ENCODE data around the gene AP2B1.

The AP2B1 gene

DNA sequence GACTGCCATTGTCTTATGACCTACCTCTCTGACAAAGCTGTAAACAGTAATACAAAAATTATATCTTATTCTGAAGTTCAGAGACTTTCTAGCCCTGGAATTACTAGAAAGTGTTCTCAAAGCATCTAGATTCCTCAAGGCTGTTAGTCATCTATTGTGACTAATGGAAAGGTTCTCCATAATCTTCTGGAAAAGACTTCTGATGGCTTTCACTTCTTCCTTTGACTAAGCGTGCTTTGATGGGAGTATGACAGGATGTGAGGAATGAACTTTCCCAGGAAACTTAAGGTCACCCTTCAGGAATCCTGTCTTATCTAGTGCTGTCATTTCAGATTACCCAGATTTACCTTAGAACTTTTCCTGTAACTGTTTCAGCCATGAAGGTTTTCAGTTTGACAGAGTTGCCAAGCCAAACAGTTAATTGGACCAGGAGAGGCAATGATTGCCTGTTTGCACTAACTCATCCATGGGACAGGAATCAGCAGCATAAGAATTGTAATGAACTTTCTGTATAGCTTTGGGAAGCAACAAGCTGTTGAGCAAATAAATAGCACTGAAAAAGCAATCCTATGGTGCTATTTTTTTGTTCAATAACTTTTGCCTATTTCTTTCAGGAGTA is 43.5 kb downstream of the AP2B1 start:
- DNase-seq (ENCODE audit: low read depth, low spot score), result no peak

GRCh38 chr17:35641032-35641431 is 53.9 kb downstream of the AP2B1 start:
- DNase-seq (ENCODE audit: low read depth, low spot score), result no peak

GRCh38 chr17:35645923-35646322 is 58.8 kb downstream of the AP2B1 start:
- DNase-seq (ENCODE audit: low read depth, low spot score), result no peak

- DNase-seq (ENCODE audit: low read depth, low spot score), result no peak
Observed at GRCh38 chr17:35651467-35651866, 64.3 kb downstream of the AP2B1 start.

DNA sequence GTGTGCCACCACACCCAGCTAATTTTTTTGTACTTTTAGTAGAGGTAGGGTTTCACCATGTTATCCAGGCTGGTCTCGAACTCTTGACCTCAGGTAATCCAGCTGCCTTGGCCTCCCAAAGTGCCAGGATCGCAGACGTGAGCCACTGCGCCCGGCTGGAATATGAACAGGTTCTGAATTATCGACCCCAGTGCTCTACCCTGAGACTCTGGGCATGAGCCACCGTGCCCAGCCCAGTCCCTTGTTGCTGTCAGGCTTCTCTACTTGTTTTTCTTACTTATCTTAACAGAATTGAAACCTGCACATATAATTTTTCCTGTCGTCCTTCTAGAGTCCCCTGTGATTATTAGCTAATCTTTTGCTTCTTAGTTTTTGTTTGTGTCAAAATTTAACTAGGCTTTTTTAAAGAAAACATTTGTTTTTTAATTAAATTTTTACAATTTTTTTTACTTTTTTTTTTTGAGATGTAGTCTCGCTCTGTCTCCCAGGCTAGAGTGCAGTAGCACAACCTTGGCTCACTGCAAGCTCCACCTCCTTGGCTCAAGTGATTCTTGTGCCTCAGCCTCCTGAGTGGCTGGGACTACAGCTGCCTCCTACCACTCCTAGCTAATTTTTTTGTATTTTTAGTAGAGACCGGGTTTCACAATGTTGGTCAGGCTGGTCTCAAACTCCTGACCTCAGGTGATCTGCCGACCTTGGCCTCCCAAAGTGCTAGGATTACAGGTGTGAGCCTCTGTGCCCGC is 66.7 kb downstream of the AP2B1 start:
- no peak for DNase-seq (ENCODE audit: low read depth, low spot score)

GRCh38 chr17:35655303-35655702 is 68.2 kb downstream of the AP2B1 start:
- DNase-seq (ENCODE audit: low read depth, low spot score), result no peak

DNA sequence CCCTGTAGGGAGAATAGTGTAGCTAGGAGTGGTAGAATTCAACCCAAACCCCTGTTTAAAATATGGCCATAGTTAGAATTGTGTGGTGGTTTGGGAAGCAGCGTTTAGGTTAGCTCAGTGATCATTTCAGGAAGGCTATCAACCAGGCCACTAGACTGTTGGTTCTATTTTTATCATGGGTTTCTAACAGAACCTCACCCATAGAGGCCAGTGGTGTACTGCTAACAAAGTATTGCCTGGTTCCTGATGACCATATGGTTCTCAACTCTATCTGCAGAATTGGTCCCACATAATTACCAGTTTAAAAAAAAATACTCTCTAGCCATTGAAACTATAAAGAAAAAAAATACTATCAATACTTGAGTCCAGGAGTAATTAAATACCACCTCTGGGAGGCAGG is 73.8 kb downstream of the AP2B1 start:
- no peak for DNase-seq (ENCODE audit: low read depth, low spot score)

GRCh38 chr17:35664685-35665084 is 77.6 kb downstream of the AP2B1 start:
- DNase-seq (ENCODE audit: low read depth, low spot score), result no peak

DNA sequence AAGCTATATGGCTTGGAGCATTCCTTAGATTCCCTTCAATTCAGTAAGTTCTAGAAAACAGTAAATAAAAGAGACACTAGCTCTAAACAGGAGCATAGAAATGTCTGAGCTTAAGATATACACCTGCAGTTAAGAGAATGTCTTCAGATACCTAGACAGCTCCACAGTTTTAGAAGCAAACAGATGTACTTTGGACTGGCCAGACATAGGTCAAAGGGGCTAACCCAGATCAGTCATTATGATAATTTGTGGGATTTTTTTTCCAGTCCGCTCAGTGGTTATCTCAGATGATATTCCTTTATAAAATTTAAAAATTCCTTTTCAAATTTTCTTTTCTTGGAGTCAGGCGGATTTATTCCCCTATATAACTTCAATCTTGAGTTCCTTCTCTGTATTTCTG is 78.5 kb downstream of the AP2B1 start:
- DNase-seq (ENCODE audit: low read depth, low spot score), result no peak

- no peak for DNase-seq (ENCODE audit: low read depth, low spot score)
Observed at GRCh38 chr17:35666070-35666469, 78.9 kb downstream of the AP2B1 start.

- DNase-seq (ENCODE audit: low read depth, low spot score), result no peak
Observed at GRCh38 chr17:35666967-35667532, 79.9 kb downstream of the AP2B1 start.

GRCh38 chr17:35668802-35669201 is 81.7 kb downstream of the AP2B1 start:
- no peak for DNase-seq (ENCODE audit: low read depth, low spot score)

DNA sequence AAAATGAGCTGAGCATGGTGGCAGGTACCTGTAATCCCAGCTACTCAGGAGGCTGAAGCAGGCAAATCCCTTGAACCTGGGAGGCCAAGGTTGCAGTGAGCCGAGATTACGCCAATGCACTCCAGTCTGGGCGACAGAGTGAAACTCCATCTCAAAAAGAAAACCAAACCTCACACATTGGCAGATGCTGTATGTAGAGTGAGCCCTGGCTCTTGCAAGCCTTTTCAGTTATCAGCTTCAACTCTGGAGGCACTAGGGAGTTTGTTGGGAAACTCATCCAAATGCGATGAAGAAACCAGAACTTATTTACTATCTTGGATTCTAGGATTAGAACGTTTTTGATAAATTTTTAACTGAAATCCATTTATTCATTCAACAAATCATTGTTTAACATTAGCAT is 87.4 kb downstream of the AP2B1 start:
- no peak for DNase-seq (ENCODE audit: low read depth, low spot score)

GRCh38 chr17:35676441-35676840 is 89.3 kb downstream of the AP2B1 start:
- DNase-seq (ENCODE audit: low read depth, low spot score), result no peak

GRCh38 chr17:35679007-35679682 is 92.0 kb downstream of the AP2B1 start:
- no peak for DNase-seq (ENCODE audit: low read depth, low spot score)

GRCh38 chr17:35683591-35683990 is 96.5 kb downstream of the AP2B1 start:
- no peak for DNase-seq (ENCODE audit: low read depth, low spot score)

DNA sequence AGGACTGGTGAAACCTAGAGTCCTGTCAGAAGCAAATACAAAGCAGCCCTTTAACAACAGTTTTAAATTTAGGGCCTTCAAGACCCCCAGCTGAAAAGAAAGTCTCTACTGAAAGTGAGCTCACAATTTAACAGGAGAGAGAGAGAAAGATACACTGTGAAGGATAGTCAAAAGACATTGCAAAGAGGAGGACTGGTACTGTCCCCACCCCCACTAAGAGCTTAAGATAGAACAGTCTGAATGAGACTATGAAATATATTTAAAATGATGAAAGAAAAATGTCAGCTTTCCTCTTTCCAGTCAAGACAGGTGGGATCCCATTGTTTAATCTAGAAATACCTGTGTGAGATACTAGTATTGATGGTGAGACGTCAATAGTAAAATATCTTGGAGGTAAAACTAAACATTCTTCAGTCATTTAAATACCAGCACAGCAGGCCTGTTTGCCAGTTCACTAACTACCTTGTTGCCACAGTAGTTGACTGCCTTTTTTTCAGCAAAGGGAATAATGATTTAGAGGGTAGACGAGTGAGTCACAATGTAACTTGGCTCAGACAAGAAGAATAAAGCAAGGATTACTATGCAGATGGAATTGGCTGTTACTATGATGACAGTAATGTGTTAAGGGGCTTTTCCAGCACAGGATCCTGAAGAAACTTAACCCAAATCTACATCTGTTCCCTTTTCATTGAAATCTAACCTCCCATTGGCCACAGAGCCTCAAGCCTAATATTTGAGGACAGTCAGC is 97.1 kb downstream of the AP2B1 start:
- no peak for DNase-seq (ENCODE audit: low read depth, low spot score)

GRCh38 chr17:35692512-35693210 is 105.5 kb downstream of the AP2B1 start:
- DNase-seq (ENCODE audit: low read depth, low spot score), result no peak

DNA sequence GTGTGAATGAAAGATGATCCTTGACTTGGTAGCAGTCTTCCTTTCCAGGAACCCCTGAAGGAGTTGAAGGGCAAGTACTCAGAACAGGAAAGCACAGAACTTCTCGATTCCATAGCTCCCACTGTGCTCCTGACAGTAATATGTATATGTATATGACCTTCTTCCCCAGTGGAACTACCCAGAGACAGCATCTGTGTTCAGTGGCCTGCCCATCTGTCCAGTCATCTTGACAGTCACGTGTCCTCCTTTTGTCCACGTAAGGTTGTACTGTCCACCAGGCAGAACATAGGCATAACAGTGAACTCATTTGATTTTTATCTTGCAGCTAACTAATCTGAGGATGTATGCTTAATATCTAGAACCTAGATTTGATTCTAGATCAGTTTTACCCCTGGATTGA is 106.5 kb downstream of the AP2B1 start:
- no peak for DNase-seq (ENCODE audit: low read depth, low spot score)

- no peak for DNase-seq (ENCODE audit: low read depth, low spot score)
Observed at GRCh38 chr17:35694906-35695305, 107.8 kb downstream of the AP2B1 start.

DNA sequence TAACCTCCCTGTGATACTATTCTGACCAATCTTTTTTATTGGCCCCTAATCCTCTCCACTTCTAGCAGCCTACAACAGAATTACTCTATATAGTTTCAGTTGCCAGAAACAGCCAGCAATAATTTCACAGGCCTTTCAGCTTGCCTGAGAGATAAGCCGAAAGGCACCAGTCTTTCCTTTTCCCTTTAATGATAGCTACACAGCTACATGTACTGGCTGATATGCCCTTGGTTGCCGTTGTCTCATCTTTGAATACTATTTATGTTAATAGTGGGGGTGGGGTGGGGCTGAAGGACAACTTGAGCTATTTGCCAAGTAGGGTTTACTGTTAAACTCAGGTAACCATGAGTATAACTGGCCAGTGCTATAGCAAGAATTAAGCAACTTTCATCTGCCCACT is 108.5 kb downstream of the AP2B1 start:
- DNase-seq (ENCODE audit: low read depth, low spot score), result no peak
